Gastroesophageal sphincter (tissue), 3 donors: ENCODE data around the gene SYNGR3.

Source experiments
- EP300 ChIP-seq: sonication (generic); formaldehyde crosslinking; IDR thresholded peaks from one replicate; pipeline ENCODE4 v1.6.1; 2017; ENCODE audit warnings: antibody characterized with exemption, mild to moderate bottlenecking
- POLR2A ChIP-seq, 2 donors: fragments of 450-650 bp; IDR thresholded peaks; one replicate each; pipeline ENCODE4 v1.6.1; 2017; ENCODE audit warnings: antibody characterized with exemption in 2 of 2, mild to moderate bottlenecking in 2 of 2, moderate library complexity in 1 of 2
- POLR2AphosphoS5 ChIP-seq: sonication (generic); formaldehyde crosslinking; IDR thresholded peaks from one replicate; pipeline ENCODE4 v1.6.1; 2017; ENCODE audit warnings: antibody characterized with exemption
- TF ChIP-seq, protein P1 (sequence below), 4 experiments: fragments of 200-600 bp in 2 of 4; fragments of 450-650 bp in 2 of 4; sonication (generic) in 1 of 4; IDR thresholded peaks; one replicate each; pipeline ENCODE4 v1.5.1; 2017 to 2019; ENCODE audit warnings: antibody characterized with exemption in 4 of 4, mild to moderate bottlenecking in 2 of 4, moderate library complexity in 2 of 4

DNA sequence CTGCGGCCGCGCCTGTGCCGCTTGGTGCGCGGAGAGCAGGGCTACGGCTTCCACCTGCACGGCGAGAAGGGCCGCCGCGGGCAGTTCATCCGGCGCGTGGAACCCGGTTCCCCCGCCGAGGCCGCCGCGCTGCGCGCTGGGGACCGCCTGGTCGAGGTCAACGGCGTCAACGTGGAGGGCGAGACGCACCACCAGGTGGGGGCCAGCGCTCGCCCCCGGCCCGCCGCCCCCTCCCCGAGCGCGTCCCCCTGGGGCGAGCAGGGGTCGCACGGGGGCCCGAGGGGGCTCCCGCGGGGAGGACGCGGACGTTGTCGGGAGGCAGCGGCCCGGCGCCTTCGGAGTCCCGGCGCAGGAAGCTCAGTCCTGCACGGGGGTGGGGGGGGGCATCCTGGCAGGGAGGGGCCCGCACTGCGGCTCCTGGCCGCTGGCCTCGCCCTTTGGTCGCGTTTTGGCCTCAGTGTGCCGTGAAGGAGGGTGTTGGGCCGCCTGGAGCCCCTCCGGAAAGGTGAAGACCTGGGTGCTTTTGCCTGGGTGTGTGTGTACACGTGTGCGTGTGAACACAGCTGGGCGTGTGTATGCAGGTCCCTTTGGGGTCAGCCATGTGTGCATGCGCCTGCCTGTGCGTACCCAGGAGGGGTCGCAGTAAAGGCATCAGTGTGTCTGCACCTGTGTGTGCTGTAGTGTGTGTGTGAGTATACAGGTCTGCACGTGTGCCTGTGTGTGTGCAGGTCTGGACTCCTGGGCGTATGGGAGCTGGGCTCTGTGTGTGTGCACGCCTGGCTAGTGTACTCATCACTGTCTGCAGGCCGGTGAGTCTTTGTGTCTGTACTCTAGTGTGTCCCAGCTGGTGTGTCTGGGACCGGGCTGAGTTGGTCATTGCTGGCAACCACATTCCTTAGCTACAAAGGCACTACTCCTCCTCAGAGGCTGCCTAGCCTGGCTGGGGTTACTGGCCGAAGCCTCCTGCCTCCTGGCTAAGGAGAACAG lies 37.5 kb downstream of the SYNGR3 start:
- TF ChIP-seq, protein P1, sequence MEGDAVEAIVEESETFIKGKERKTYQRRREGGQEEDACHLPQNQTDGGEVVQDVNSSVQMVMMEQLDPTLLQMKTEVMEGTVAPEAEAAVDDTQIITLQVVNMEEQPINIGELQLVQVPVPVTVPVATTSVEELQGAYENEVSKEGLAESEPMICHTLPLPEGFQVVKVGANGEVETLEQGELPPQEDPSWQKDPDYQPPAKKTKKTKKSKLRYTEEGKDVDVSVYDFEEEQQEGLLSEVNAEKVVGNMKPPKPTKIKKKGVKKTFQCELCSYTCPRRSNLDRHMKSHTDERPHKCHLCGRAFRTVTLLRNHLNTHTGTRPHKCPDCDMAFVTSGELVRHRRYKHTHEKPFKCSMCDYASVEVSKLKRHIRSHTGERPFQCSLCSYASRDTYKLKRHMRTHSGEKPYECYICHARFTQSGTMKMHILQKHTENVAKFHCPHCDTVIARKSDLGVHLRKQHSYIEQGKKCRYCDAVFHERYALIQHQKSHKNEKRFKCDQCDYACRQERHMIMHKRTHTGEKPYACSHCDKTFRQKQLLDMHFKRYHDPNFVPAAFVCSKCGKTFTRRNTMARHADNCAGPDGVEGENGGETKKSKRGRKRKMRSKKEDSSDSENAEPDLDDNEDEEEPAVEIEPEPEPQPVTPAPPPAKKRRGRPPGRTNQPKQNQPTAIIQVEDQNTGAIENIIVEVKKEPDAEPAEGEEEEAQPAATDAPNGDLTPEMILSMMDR (IDR thresholded peaks at IDR 0.05), result no peak
- TF ChIP-seq POLR2A (IDR thresholded peaks at IDR 0.05) (no peak), EP300 (no peak), POLR2AphosphoS5 (no peak)
